Hepatocyte (in vitro differentiated cells): Measurements from ENCODE around the gene ZFHX3.

ENCODE experiments used
- CTCF ChIP-seq: fragments of 200-600 bp; sonication (generic); IDR thresholded peaks from 2 replicates; pipeline ENCODE4 v1.5.1; 2016; ENCODE audit warnings: antibody characterized with exemption, mild to moderate bottlenecking; ENCODE audit not compliant: poor library complexity
- EZH2 ChIP-seq: fragments of 200-600 bp; sonication (generic); IDR thresholded peaks from 2 replicates; pipeline ENCODE4 v1.6.1; 2016; ENCODE audit warnings: antibody characterized with exemption, mild to moderate bottlenecking, borderline replicate concordance
- EZH2phosphoT487 ChIP-seq: fragments of 200-600 bp; sonication (generic); IDR thresholded peaks from one replicate; pipeline ENCODE4 v1.6.1; 2018; ENCODE audit warnings: antibody characterized with exemption, mild to moderate bottlenecking, low read depth, moderate library complexity; ENCODE audit not compliant: unreplicated experiment, severe bottlenecking

GRCh38 chr16:72810480-72810879, 237.4 kb downstream of the ZFHX3 start:
- TF ChIP-seq CTCF (no peak), EZH2phosphoT487 (no peak), EZH2 (no peak)
